BE2C (cell line): ENCODE measurements around the gene HCRTR1.

ENCODE experiments used
- DNase-seq: peaks from one replicate; pipeline ENCODE4 v3.0.0-alpha.2; 2020
- H3K27me3 ChIP-seq: fragments of 250-450 bp; sonication (Bioruptor Pico); 2 replicates; pipeline ENCODE4 v1.5.1; 2020; ENCODE audit warnings: mild to moderate bottlenecking
- H3K36me3 ChIP-seq: fragments of 250-450 bp; sonication (Bioruptor Pico); 2 replicates; pipeline ENCODE4 v1.5.1; 2020; ENCODE audit warnings: mild to moderate bottlenecking
- H3K4me1 ChIP-seq: fragments of 250-450 bp; sonication (Bioruptor Pico); 2 replicates; pipeline ENCODE4 v1.5.1; 2020
- H3K4me3 ChIP-seq: 2 replicates; pipeline ENCODE4 v1.5.1; 2011; ENCODE audit warnings: low read depth, low read length
- H3K9me3 ChIP-seq: fragments of 250-450 bp; sonication (Bioruptor Pico); 2 replicates; pipeline ENCODE4 v1.5.1; 2020
- TF ChIP-seq, protein P1 (sequence below): IDR thresholded peaks from 2 replicates; pipeline ENCODE4 v1.5.1; 2012; ENCODE audit warnings: mild to moderate bottlenecking, low read depth, low read length

Gene HCRTR1

DNA sequence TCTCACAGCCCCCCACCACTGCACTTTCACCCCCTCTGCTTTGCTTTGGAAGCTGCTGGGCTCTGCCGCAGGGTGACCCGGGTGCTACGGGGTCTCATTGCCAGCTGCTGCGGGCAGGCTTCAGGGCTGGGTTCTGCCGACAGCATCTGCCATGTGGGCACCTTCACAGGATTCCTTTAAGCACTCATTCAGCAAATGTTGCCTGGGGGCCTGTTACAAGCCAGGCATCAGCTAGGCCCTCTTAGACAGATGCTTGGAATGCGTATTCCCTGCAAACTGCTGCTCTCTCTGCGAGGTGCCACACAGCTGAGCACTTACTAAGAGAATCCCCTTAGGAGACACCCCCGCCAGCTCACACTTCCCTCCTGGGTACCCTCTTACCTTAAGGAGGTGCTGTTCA, 57.1 kb downstream of the HCRTR1 start:
- peaks cover 6% of the 10 kb centered on the region; the same call in 1 of the 2 replicates for H3K4me1 ChIP-seq
- no peak for DNase-seq
- TF ChIP-seq, protein P1, sequence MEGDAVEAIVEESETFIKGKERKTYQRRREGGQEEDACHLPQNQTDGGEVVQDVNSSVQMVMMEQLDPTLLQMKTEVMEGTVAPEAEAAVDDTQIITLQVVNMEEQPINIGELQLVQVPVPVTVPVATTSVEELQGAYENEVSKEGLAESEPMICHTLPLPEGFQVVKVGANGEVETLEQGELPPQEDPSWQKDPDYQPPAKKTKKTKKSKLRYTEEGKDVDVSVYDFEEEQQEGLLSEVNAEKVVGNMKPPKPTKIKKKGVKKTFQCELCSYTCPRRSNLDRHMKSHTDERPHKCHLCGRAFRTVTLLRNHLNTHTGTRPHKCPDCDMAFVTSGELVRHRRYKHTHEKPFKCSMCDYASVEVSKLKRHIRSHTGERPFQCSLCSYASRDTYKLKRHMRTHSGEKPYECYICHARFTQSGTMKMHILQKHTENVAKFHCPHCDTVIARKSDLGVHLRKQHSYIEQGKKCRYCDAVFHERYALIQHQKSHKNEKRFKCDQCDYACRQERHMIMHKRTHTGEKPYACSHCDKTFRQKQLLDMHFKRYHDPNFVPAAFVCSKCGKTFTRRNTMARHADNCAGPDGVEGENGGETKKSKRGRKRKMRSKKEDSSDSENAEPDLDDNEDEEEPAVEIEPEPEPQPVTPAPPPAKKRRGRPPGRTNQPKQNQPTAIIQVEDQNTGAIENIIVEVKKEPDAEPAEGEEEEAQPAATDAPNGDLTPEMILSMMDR = no peak
- H3K27me3 ChIP-seq = no peaks in the 10 kb centered on the region
- no peak overlapping the region for H3K4me3 ChIP-seq
- H3K36me3 ChIP-seq = no peaks in the 10 kb centered on the region
- no peaks in the 10 kb centered on the region for H3K9me3 ChIP-seq

DNA sequence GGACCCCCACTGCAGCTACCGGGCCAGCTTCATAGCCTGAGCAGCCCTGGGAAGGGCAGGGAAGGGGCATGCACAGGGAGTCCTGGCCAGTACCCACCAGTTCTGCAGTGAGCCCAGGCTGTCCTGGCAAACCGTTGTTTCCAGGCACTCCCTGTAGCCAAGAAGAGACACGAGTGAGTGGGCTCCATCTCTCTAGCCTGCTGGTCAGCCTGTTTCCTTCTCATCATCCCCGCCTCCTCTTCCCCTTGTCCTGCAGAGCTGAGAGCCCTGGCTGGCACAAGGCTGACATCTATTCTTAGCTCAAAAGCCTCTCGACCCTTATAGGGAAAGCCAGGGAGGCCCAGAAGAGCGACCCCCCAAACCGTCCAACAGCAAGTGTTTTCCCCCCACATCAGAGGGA, 57.7 kb downstream of the HCRTR1 start:
- Histone ChIP-seq H3K9me3 (no peaks in the 10 kb centered on the region), H3K4me1 (peaks cover under 1% of the 10 kb centered on the region; the same call in 1 of the 2 replicates)

DNA sequence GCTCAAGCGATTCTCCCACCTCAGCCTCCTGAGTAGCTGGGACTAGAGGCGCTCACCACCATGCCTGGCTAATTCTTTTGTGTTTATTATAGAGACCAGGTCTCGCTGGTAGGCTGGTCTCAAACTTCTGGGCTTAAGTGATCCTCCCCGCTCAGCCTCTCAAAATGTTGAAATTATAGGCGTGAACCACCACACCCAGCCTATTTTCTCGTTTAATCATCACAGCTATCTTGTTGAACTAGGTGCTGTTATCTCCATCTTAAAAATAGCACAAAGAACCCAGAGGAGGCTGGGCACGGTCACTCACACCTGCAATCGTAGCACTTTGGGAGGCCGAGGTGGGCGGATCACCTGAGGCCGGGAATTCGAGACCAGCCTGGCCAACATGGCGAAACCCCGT, 58.3 kb downstream of the HCRTR1 start:
- Histone ChIP-seq H3K4me3 (no peak overlapping the region), H3K36me3 (no peaks in the 10 kb centered on the region), H3K27me3 (no peaks in the 10 kb centered on the region), H3K4me1 (no peaks in the 10 kb centered on the region; the same call in 1 of the 2 replicates), H3K9me3 (no peaks in the 10 kb centered on the region)
- DNase-seq = no peak
- TF ChIP-seq, protein P1 = no peak

More for the DNA sequence above, 57.7 kb downstream of the HCRTR1 start:
- no peak overlapping the region for H3K4me3 ChIP-seq
- DNase-seq = no peak
- TF ChIP-seq, protein P1 = no peak
- H3K27me3 ChIP-seq = no peaks in the 10 kb centered on the region
- H3K36me3 ChIP-seq = no peaks in the 10 kb centered on the region
